DOHH2 (cell line): ENCODE results near the gene PDSS1.

Experiments used
- H3F3A ChIP-seq: fragments of 200-600 bp; sonication (generic), shearing (Covaris generic); 2 replicates; pipeline ENCODE4 v1.6.0; 2016; ENCODE audit warnings: antibody characterized with exemption, mild to moderate bottlenecking; ENCODE audit not compliant: control insufficient read depth, insufficient read depth
- H3K27ac ChIP-seq: fragments of 200-600 bp; sonication (generic); 2 replicates; pipeline ENCODE4 v1.5.1; 2014; ENCODE audit warnings: low read depth, mild to moderate bottlenecking, low read length, moderate library complexity
- H3K27me3 ChIP-seq: fragments of 200-600 bp; sonication (generic); 2 replicates; pipeline ENCODE4 v1.6.1; 2014; ENCODE audit warnings: mild to moderate bottlenecking, low read length, mixed read lengths; ENCODE audit not compliant: control insufficient read depth
- H3K36me3 ChIP-seq: fragments of 200-600 bp; sonication (generic); 2 replicates; pipeline ENCODE4 v1.6.1; 2014; ENCODE audit warnings: mild to moderate bottlenecking, low read length, moderate library complexity, mixed read lengths; ENCODE audit not compliant: control insufficient read depth
- H3K4me1 ChIP-seq: fragments of 200-600 bp; sonication (generic); 2 replicates; pipeline ENCODE4 v1.6.1; 2014; ENCODE audit warnings: mild to moderate bottlenecking, low read length, mixed read lengths; ENCODE audit not compliant: control insufficient read depth
- H3K4me2 ChIP-seq: fragments of 200-600 bp; sonication (generic); 2 replicates; pipeline ENCODE4 v1.6.0; 2014; ENCODE audit warnings: mild to moderate bottlenecking, low read length, moderate library complexity
- H3K4me3 ChIP-seq: fragments of 200-600 bp; sonication (generic); 2 replicates; pipeline ENCODE4 v1.5.1; 2014; ENCODE audit warnings: mild to moderate bottlenecking, low read length, mixed read lengths
- H3K79me2 ChIP-seq: fragments of 200-600 bp; sonication (generic); 2 replicates; pipeline ENCODE4 v1.6.1; 2014; ENCODE audit warnings: mild to moderate bottlenecking, low read length, mixed read lengths; ENCODE audit not compliant: control insufficient read depth
- H3K9me2 ChIP-seq: fragments of 200-600 bp; sonication (generic); replicated peaks from 2 replicates; pipeline ENCODE4 v1.6.1; 2014; ENCODE audit warnings: mild to moderate bottlenecking, low read length, mixed read lengths; ENCODE audit not compliant: control insufficient read depth
- H3K9me3 ChIP-seq: fragments of 200-600 bp; sonication (generic); 2 replicates; pipeline ENCODE4 v1.6.1; 2014; ENCODE audit warnings: antibody characterized with exemption, low read length, mixed read lengths; ENCODE audit not compliant: control insufficient read depth, insufficient read depth
- H4K20me1 ChIP-seq: fragments of 200-600 bp; sonication (generic); 2 replicates; pipeline ENCODE4 v1.6.0; 2014; ENCODE audit warnings: low read depth, mild to moderate bottlenecking, antibody characterized with exemption, low read length, moderate library complexity; ENCODE audit not compliant: control insufficient read depth, insufficient read depth
- EZH2phosphoT487 ChIP-seq: fragments of 200-600 bp; sonication (generic); IDR thresholded peaks from 2 replicates; pipeline ENCODE4 v1.6.1; 2017; ENCODE audit warnings: borderline replicate concordance, mild to moderate bottlenecking, antibody characterized with exemption, low read length, moderate library complexity, mixed read lengths
- TF ChIP-seq, protein P1 (sequence below): fragments of 200-600 bp; sonication (generic); IDR thresholded peaks from one replicate; pipeline ENCODE4 v1.5.1; 2014; ENCODE audit warnings: antibody characterized with exemption, mild to moderate bottlenecking, low read depth, low read length; ENCODE audit not compliant: poor library complexity, severe bottlenecking

PDSS1 gene

DNA sequence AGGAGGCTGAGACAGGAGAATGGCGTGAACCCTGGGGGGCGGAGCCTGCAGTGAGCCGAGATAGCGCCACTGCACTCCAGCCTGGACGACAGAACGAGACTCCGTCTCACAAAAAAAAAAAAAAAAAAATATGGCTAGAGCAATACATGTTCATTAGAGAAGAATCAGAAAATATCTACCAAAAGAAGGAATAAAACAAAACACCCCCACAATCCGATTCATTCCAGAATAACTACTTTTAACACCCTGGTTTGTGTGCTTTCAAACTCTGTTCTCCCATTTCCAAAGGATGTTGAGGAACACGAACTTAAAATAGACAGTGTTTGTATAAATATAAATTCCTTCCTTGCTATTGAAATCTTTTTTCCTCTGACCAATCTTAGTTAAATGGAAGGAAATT lies 6.5 kb downstream of the PDSS1 start:
- TF ChIP-seq, protein P1, sequence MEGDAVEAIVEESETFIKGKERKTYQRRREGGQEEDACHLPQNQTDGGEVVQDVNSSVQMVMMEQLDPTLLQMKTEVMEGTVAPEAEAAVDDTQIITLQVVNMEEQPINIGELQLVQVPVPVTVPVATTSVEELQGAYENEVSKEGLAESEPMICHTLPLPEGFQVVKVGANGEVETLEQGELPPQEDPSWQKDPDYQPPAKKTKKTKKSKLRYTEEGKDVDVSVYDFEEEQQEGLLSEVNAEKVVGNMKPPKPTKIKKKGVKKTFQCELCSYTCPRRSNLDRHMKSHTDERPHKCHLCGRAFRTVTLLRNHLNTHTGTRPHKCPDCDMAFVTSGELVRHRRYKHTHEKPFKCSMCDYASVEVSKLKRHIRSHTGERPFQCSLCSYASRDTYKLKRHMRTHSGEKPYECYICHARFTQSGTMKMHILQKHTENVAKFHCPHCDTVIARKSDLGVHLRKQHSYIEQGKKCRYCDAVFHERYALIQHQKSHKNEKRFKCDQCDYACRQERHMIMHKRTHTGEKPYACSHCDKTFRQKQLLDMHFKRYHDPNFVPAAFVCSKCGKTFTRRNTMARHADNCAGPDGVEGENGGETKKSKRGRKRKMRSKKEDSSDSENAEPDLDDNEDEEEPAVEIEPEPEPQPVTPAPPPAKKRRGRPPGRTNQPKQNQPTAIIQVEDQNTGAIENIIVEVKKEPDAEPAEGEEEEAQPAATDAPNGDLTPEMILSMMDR: no peak
- no peak for TF ChIP-seq EZH2phosphoT487
- Histone ChIP-seq H3K79me2 (peaks cover 64% of the 10 kb centered on the region), H3K9me2 (no peaks in the 10 kb centered on the region), H3F3A (no peaks in the 10 kb centered on the region), H3K4me3 (no peak overlapping the region), H3K27me3 (no peaks in the 10 kb centered on the region), H3K27ac (no peak overlapping the region), H3K4me2 (no peak overlapping the region), H3K4me1 (peaks cover 26% of the 10 kb centered on the region), H3K9me3 (no peaks in the 10 kb centered on the region), H4K20me1 (0 out of 2 replicates have a peak, but pooled peaks cover 3% of the 10 kb centered on the region), H3K36me3 (peaks cover 83% of the 10 kb centered on the region)

DNA sequence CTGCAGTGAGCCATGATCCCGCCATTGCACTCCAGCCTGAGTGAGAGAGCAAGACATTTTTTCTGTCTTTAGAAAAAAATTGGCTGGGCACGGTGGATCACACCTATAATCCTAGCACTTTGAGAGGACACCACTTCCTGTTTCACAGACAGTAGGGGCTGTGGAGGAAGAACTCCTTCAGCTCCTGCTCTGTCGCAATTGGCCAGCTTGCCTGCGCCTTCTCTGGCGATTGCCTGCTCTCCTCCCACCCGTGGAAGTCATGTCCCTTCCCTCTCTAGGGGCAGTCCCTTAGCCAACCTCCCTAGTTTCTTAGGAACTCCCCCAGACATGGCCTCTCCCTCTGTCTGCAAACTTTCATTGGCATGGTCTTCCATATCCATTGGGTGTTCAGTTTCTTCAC lies 8.7 kb downstream of the PDSS1 start:
- Histone ChIP-seq H3K4me3 (no peak overlapping the region), H3K27me3 (no peaks in the 10 kb centered on the region), H3K4me2 (no peak overlapping the region), H3K4me1 (peaks cover 6% of the 10 kb centered on the region), H4K20me1 (no peaks in the 10 kb centered on the region), H3K36me3 (peaks cover 75% of the 10 kb centered on the region), H3F3A (no peaks in the 10 kb centered on the region), H3K9me3 (no peaks in the 10 kb centered on the region), H3K79me2 (peaks cover 41% of the 10 kb centered on the region), H3K9me2 (no peaks in the 10 kb centered on the region), H3K27ac (no peak overlapping the region)
- TF ChIP-seq EZH2phosphoT487: no peak
- TF ChIP-seq, protein P1: no peak

DNA sequence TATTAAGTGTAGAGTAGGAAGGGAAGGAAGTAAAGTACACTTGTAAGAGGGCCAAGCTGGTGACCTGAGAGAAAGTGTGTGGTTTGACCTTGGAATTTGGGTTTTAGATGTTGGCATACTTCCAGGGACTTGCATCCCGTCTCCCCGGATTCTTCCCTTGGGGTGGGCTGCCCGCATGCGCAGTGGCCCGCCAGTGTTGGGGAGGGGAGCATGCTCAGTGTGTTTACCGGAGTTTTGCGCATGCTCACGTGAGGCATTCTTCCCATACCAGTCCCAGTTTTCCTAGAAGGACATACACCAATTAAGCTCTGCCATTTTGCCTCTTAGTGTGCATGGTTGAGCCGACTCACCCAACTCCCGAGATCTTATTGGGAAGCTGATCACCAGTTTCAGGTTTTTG lies 9.4 kb downstream of the PDSS1 start:
- no peak for TF ChIP-seq EZH2phosphoT487
- TF ChIP-seq, protein P1: no peak
- Histone ChIP-seq H3K79me2 (peaks cover 34% of the 10 kb centered on the region), H3K36me3 (peaks cover 71% of the 10 kb centered on the region), H3K27ac (no peak overlapping the region), H3K9me2 (no peaks in the 10 kb centered on the region), H3K4me3 (no peak overlapping the region), H3K4me1 (no peaks in the 10 kb centered on the region), H3K9me3 (no peaks in the 10 kb centered on the region), H3K4me2 (no peak overlapping the region), H4K20me1 (no peaks in the 10 kb centered on the region), H3F3A (no peaks in the 10 kb centered on the region), H3K27me3 (no peaks in the 10 kb centered on the region)

DNA sequence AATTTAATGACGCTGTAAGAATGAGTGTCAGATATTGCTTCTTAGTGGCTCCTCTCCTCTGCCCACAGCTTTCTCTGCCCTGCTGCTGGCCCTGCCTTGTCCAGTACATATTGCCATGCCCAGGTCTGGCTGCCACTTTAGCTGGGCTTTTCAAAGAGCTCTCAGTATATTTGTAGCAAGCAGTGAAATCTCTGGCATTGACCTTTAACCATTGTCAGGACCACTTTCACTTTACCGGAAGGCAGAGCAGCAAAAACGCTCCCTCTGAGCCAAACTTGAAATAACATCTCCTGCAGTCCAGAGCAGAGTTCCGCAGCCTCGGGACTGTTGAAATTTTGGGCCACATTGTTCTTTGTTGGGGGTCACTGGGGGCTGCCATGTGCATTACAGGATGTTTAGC lies 13.8 kb downstream of the PDSS1 start:
- Histone ChIP-seq H4K20me1 (no peaks in the 10 kb centered on the region), H3K9me3 (no peaks in the 10 kb centered on the region), H3F3A (no peaks in the 10 kb centered on the region), H3K79me2 (peaks cover 10% of the 10 kb centered on the region), H3K9me2 (no peaks in the 10 kb centered on the region), H3K4me1 (no peaks in the 10 kb centered on the region), H3K4me2 (no peak overlapping the region), H3K27ac (no peak overlapping the region), H3K27me3 (no peaks in the 10 kb centered on the region), H3K36me3 (peaks cover 68% of the 10 kb centered on the region), H3K4me3 (no peak overlapping the region)
- TF ChIP-seq, protein P1: no peak
- TF ChIP-seq EZH2phosphoT487: no peak
